Uterus (tissue), 2 donors: ENCODE measurements around the gene CASP7.

Experiments
- CTCF ChIP-seq, 4 experiments: fragments of 200-600 bp in 2 of 4; fragments of 450-650 bp in 2 of 4; sonication (generic) in 2 of 4; IDR thresholded peaks; one replicate each; pipeline ENCODE4 v1.5.1; 2016 to 2019; ENCODE audit warnings: antibody characterized with exemption in 4 of 4, mild to moderate bottlenecking in 2 of 4, moderate library complexity in 1 of 4
- POLR2A ChIP-seq, 2 donors: fragments of 450-650 bp; IDR thresholded peaks; one replicate each; pipeline ENCODE4 v1.6.1; 2016; ENCODE audit warnings: antibody characterized with exemption in 2 of 2, mild to moderate bottlenecking in 1 of 2, moderate library complexity in 1 of 2

GRCh38 chr10:113711142-113711541 is 31.4 kb downstream of the CASP7 start:
- no peak for TF ChIP-seq POLR2A (IDR thresholded peaks at IDR 0.05)
- TF ChIP-seq CTCF (IDR thresholded peaks at IDR 0.05): no peak
